B cell (primary cell): ENCODE results near the gene ZCCHC7. TPM values are rescaled to one million over a fixed set of nuclear protein-coding genes. Genes with fewer than 3 reads are reported as not detected.

ENCODE experiments used
- ATAC-seq: fragments of 200-7000 bp; cut with Tn5 transposase; one replicate; pipeline ENCODE4 v1.10.0; 2021; ENCODE audit warnings: low read depth, mild to moderate bottlenecking, moderate number of reproducible peaks, moderate library complexity
- CTCF ChIA-PET: fragments of 350-600 bp; sonication (Branson Sonifier 250); formaldehyde crosslinking; loops from one replicate; lab custom pipeline; 2021; ENCODE audit warnings: antibody characterized with exemption, inconsistent platforms; lab: Charles Lee
- POLR2A ChIA-PET: fragments of 350-600 bp; sonication (Branson Sonifier 250); formaldehyde crosslinking; loops from one replicate; lab custom pipeline; 2021; ENCODE audit warnings: antibody characterized with exemption; lab: Charles Lee
- DNase-seq: peaks from one replicate; pipeline ENCODE4 v3.0.0; 2013
- H2AFZ ChIP-seq: 2 replicates; pipeline ENCODE4 v1.6.1; 2012; ENCODE audit warnings: mild to moderate bottlenecking, low read depth, low read length; ENCODE audit not compliant: insufficient read depth, poor library complexity, severe bottlenecking
- H3K27ac ChIP-seq, 2 donors: 1 replicate in 1 of 2; 2 replicates in 1 of 2; pipeline ENCODE4 v1.5.1; 2012 to 2013; ENCODE audit warnings: low read length in 2 of 2, mild to moderate bottlenecking in 2 of 2, moderate library complexity in 1 of 2
- H3K27me3 ChIP-seq, 4 experiments: fragments of 200-600 bp in 1 of 4; sonication (generic) in 1 of 4; replicated peaks in 1 of 4; 1 replicate in 2 of 4; 2 replicates in 2 of 4; pipeline versions ENCODE4 v1.6.1 to v1.7.0; 2013 to 2016; ENCODE audit warnings: low read length in 3 of 4, mild to moderate bottlenecking in 2 of 4, mixed read lengths in 1 of 4, moderate library complexity in 1 of 4; ENCODE audit not compliant: insufficient read depth in 4 of 4, control insufficient read depth in 3 of 4; ENCODE audit errors: control extremely low read depth in 1 of 4
- H3K36me3 ChIP-seq, 2 experiments: replicated peaks in 1 of 2; 1 replicate in 1 of 2; 2 replicates in 1 of 2; pipeline versions ENCODE4 v1.6.1 to v1.7.1; 2013; ENCODE audit warnings: low read length in 1 of 2; ENCODE audit not compliant: insufficient read depth in 2 of 2, control insufficient read depth in 1 of 2; ENCODE audit errors: control extremely low read depth in 1 of 2, extremely low read depth in 1 of 2
- H3K4me1 ChIP-seq, 2 donors: fragments of 200-600 bp in 1 of 2; sonication (generic) in 1 of 2; 1 replicate in 1 of 2; 2 replicates in 1 of 2; pipeline versions ENCODE4 v1.5.1 to v1.6.1; 2013 to 2017; ENCODE audit warnings: low read length in 2 of 2; ENCODE audit not compliant: control insufficient read depth in 2 of 2, insufficient read depth in 2 of 2
- H3K4me2 ChIP-seq: replicated peaks from 2 replicates; pipeline ENCODE3; 2012; ENCODE audit warnings: mild to moderate bottlenecking, low read depth, low read length; ENCODE audit not compliant: poor library complexity, severe bottlenecking
- H3K4me3 ChIP-seq, 5 experiments: fragments of 200-600 bp in 1 of 5; sonication (generic) in 1 of 5; 1 replicate in 3 of 5; 2 replicates in 2 of 5; pipeline versions ENCODE4 v1.5.1 to v1.7.0; 2011 to 2016; ENCODE audit warnings: low read length in 4 of 5, mild to moderate bottlenecking in 4 of 5, low read depth in 2 of 5, control low read depth in 1 of 5, moderate library complexity in 1 of 5; ENCODE audit not compliant: insufficient read depth in 1 of 5; ENCODE audit errors: control extremely low read depth in 1 of 5, extremely low read depth in 1 of 5
- H3K79me2 ChIP-seq: fragments of 200-600 bp; sonication (generic); one replicate; pipeline ENCODE4 v1.6.0; 2016; ENCODE audit warnings: low read length; ENCODE audit not compliant: control insufficient read depth, insufficient read depth
- H3K9ac ChIP-seq: fragments of 200-600 bp; sonication (generic); 2 replicates; pipeline ENCODE4 v1.6.1; 2017; ENCODE audit warnings: mild to moderate bottlenecking, low read length, moderate library complexity
- H3K9me3 ChIP-seq, 3 donors: one replicate each; pipeline versions ENCODE4 v1.6.1 to v1.7.1; 2013; ENCODE audit warnings: low read length in 2 of 3; ENCODE audit not compliant: control insufficient read depth in 2 of 3, insufficient read depth in 1 of 3; ENCODE audit errors: control extremely low read depth in 1 of 3
- H4K20me1 ChIP-seq: 2 replicates; pipeline ENCODE4 v1.6.0; 2012; ENCODE audit warnings: mild to moderate bottlenecking, low read length; ENCODE audit not compliant: insufficient read depth, control insufficient read depth, poor library complexity, severe bottlenecking
- H3K27ac Mint-ChIP-seq: one replicate; pipeline ENCODE4 v1.8.0; 2021; ENCODE audit warnings: mixed read lengths
- H3K27me3 Mint-ChIP-seq: one replicate; pipeline ENCODE4 v1.8.0; 2021; ENCODE audit warnings: mixed read lengths
- H3K4me1 Mint-ChIP-seq: one replicate; pipeline ENCODE4 v1.8.0; 2021; ENCODE audit warnings: mixed read lengths
- H3K4me3 Mint-ChIP-seq: one replicate; pipeline ENCODE4 v1.8.0; 2021; ENCODE audit warnings: mixed read lengths
- H3K9me3 Mint-ChIP-seq: one replicate; pipeline ENCODE4 v1.8.0; 2022; ENCODE audit warnings: mixed read lengths; ENCODE audit not compliant: insufficient read depth
- CTCF ChIP-seq: fragments of 200-600 bp; IDR thresholded peaks from one replicate; pipeline ENCODE4 v1.8.0; 2022; ENCODE audit warnings: antibody characterized with exemption, mild to moderate bottlenecking
- EZH2 ChIP-seq: IDR thresholded peaks from 2 replicates; pipeline ENCODE4 v1.6.1; 2012; ENCODE audit warnings: borderline replicate concordance, low read depth, mild to moderate bottlenecking, moderate library complexity, low read length; ENCODE audit not compliant: insufficient read depth, poor library complexity, severe bottlenecking
- WGBS: methylation state at CpG from one replicate; pipeline ENCODE4 v1.1.5; 2013; ENCODE audit warnings: missing lambda C conversion rate; ENCODE audit not compliant: insufficient coverage; 5-methylcytosine and 5-hydroxymethylcytosine counted together
- intact Hi-C: fragments of 100-400 bp; cut with micrococcal nuclease; formaldehyde crosslinking; loops from one replicate; pipeline ENCODE4 v1.10.0; 2022
- polyA plus RNA-seq: library from polyadenylated mRNA; depleted of rRNA; stranded (reverse); fragments of >200 nt; gene quantifications from 2 replicates; pipeline ENCODE4 v1.2.3, GENCODE V29; 2012
- total RNA-seq, 2 donors: library from RNA; stranded (reverse); fragments of 120-200 nt in 1 of 2; gene quantifications; 1 replicate in 1 of 2; 2 replicates in 1 of 2; pipeline versions ENCODE4 v1.2.3 to v1.2.4, GENCODE V29; 2013 to 2022

ZCCHC7 gene
- total and polyA plus RNA-seq, 2 donors (not counting 1 experiment from before 2014, with no cell fraction given): 56.3 to 83.5 TPM

DNA sequence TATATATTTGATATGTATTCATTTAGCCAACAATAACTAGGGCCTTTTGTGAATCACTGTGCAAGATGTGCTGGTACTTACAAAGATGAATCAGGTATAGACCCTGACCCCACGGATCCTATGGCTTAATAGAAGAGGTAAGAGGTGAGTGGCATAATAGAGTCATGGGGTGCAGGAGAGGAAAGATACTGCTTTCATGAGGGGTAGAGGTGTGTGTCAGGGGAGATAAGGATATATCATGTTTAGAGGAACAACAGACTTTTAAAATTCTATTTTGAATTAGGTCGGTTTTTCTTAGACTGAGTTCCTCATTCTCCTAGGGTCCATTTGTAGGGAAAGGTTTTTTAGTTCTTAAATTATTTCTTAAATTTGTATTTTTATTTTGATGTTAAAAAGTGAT is 27.8 kb downstream of the ZCCHC7 start:
- POLR2A ChIA-PET: no interaction called here

More for the DNA sequence above, 27.8 kb downstream of the ZCCHC7 start:
- DNase-seq: no peak
- no peaks in the 10 kb centered on the region for H3K9me3 ChIP-seq
- no peak overlapping the region for H3K4me3 ChIP-seq
- H3K4me2 ChIP-seq: peak overlapping the region; percentile 19
- Mint-ChIP-seq H3K27me3 (no peaks in the 10 kb centered on the region), H3K4me1 (peaks cover 50% of the 10 kb centered on the region), H3K9me3 (no peaks in the 10 kb centered on the region), H3K4me3 (no peak overlapping the region), H3K27ac (peak overlapping the region; percentile 46)
- 73% methylated on average over 1 of the region's 2 CpGs for WGBS
- no peaks in the 10 kb centered on the region for H4K20me1 ChIP-seq
- peak overlapping the region in 1 of 2 donors; percentile 28 for H3K27ac ChIP-seq
- no peaks in the 10 kb centered on the region for H3K27me3 ChIP-seq
- intact Hi-C loops: loop anchor here (5.0 to 10.0 kb wide), 3 partner anchors 111 to 273 kb away; no protein-coding TSS in a partner anchor
- no peak overlapping the region for H3K9ac ChIP-seq
- H2AFZ ChIP-seq: no peak overlapping the region
- peaks cover 3 to 15% of the 10 kb centered on the region in 2 experiments for H3K36me3 ChIP-seq
- CTCF ChIA-PET: interaction anchor here (0.8 to 2.3 kb wide), 3 partner anchors 11 to 144 kb away, joined by 3 to 5 read pairs (median 3); no protein-coding TSS in a partner anchor
- TF ChIP-seq CTCF (no peak), EZH2 (no peak)
- peaks cover 13 to 48% of the 10 kb centered on the region in 2 donors for H3K4me1 ChIP-seq
- no peak for ATAC-seq
- peaks cover 97% of the 10 kb centered on the region for H3K79me2 ChIP-seq
